CD4-positive, alpha-beta T cell treated with Interleukin-6 at 100 ng/mL for 8 hours (primary cell): Measurements from ENCODE around the gene MBTPS2.

Experiments
- DNase-seq: peaks from one replicate; pipeline ENCODE4 v3.0.0-alpha.2; 2020; ENCODE audit warnings: mixed read lengths, low spot score

Gene MBTPS2

DNA sequence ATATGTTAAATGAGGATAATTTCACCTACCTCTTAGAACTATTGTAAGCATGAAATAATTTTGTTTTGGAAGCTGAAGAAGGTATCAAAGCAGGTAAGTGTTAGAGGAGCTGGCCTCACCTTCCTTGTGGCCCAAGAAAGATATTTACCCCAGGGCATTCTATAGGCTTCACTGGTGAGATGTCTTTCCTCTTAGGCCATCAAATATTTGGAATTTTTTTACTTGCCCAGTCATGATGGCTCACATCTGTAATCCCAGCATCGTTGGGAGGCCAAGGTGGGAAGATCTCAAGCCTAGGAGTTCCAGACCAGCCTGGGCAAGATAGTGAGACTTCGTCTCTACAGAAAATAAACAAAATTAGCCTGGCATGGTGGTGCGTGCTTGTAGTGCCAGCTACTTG, 95.0 kb downstream of the MBTPS2 start:
- DNase-seq, result no peak
